HepG2 (cell line): Measurements from ENCODE around the gene PFKL. TPM values are rescaled to one million over a fixed set of nuclear protein-coding genes. Genes with fewer than 3 reads are reported as not detected.

Experiments used
- POLR2AphosphoS5 ChIP-seq: IDR thresholded peaks from 2 replicates; pipeline ENCODE4 v1.6.1; 2012; ENCODE audit warnings: low read depth, low read length
- ZNF160 ChIP-seq: sonication (generic); formaldehyde crosslinking; IDR thresholded peaks from 2 replicates; pipeline ENCODE4 v1.8.0; 2022; ENCODE audit warnings: mild to moderate bottlenecking, inconsistent platforms, missing genetic modification reagents
- ZNF407 ChIP-seq: sonication (generic); formaldehyde crosslinking; IDR thresholded peaks from one replicate; pipeline ENCODE4 v1.5.1; 2020; ENCODE audit warnings: mild to moderate bottlenecking, missing genetic modification reagents; ENCODE audit errors: not compliant biosample characterization
- ZNF615 ChIP-seq: sonication (generic); formaldehyde crosslinking; IDR thresholded peaks from 2 replicates; pipeline ENCODE4 v1.5.0; 2020; ENCODE audit warnings: mild to moderate bottlenecking, missing genetic modification reagents, borderline replicate concordance
- ZNF616 ChIP-seq: sonication (generic); formaldehyde crosslinking; IDR thresholded peaks from 2 replicates; pipeline ENCODE4 v1.5.0; 2020; ENCODE audit warnings: low read depth, mild to moderate bottlenecking, missing genetic modification reagents
- ZNF687 ChIP-seq: sonication (generic); formaldehyde crosslinking; IDR thresholded peaks from 2 replicates; pipeline ENCODE4 v1.5.1; 2020; ENCODE audit warnings: mild to moderate bottlenecking, missing genetic modification reagents, moderate library complexity
- ZNF737 ChIP-seq: sonication (generic); formaldehyde crosslinking; IDR thresholded peaks from 2 replicates; pipeline ENCODE4 v1.5.0; 2020; ENCODE audit warnings: missing genetic modification reagents, mild to moderate bottlenecking, borderline replicate concordance
- ZSCAN25 ChIP-seq: sonication (generic); formaldehyde crosslinking; IDR thresholded peaks from 2 replicates; pipeline ENCODE4 v1.8.0; 2022; ENCODE audit warnings: mild to moderate bottlenecking, missing genetic modification reagents
- polyA plus RNA-seq, 8 experiments: library from polyadenylated mRNA; depleted of rRNA in 3 of 8; stranded (reverse) in 7 of 8; unstranded in 1 of 8; fragments of >200 nt; fragmentation: Illumina TruSeq in 4 of 8; extraction: Trizol in 4 of 8; gene quantifications; 2 replicates each; pipeline versions ENCODE4 v1.2.1 to v1.2.3, GENCODE V29; 2011 to 2016; ENCODE audit warnings: low read depth in 4 of 8, missing spikeins in 1 of 8, mixed read lengths in 1 of 8; ENCODE audit not compliant: insufficient read depth in 1 of 8
- total RNA-seq, 5 experiments: library from RNA; depleted of rRNA; stranded (reverse); fragments of >200 nt; fragmentation: Illumina TruSeq; extraction: Trizol; gene quantifications; 2 replicates each; pipeline ENCODE4 v1.2.3, GENCODE V29; 2016; ENCODE audit warnings: low read depth in 1 of 5
- TF ChIP-seq, protein P1 (sequence below): sonication (generic); formaldehyde crosslinking; IDR thresholded peaks from 2 replicates; pipeline ENCODE4; 2020; ENCODE audit warnings: missing genetic modification reagents, mild to moderate bottlenecking, borderline replicate concordance
- TF ChIP-seq, protein P2 (sequence below): sonication (generic); formaldehyde crosslinking; IDR thresholded peaks from 2 replicates; pipeline ENCODE4 v1.5.0; 2020; ENCODE audit warnings: mild to moderate bottlenecking, low read depth, missing genetic modification reagents, borderline replicate concordance
- TF ChIP-seq, protein P3 (sequence below): sonication (generic); formaldehyde crosslinking; IDR thresholded peaks from 2 replicates; pipeline ENCODE4 v1.4.0; 2020; ENCODE audit warnings: mild to moderate bottlenecking, missing genetic modification reagents

PFKL gene
- total and polyA plus RNA-seq, 2 of the 13 experiments (the other 11 are each of a cell fraction or from before 2014, with no cell fraction given): 92.8 to 106 TPM

- TF ChIP-seq, protein P1, sequence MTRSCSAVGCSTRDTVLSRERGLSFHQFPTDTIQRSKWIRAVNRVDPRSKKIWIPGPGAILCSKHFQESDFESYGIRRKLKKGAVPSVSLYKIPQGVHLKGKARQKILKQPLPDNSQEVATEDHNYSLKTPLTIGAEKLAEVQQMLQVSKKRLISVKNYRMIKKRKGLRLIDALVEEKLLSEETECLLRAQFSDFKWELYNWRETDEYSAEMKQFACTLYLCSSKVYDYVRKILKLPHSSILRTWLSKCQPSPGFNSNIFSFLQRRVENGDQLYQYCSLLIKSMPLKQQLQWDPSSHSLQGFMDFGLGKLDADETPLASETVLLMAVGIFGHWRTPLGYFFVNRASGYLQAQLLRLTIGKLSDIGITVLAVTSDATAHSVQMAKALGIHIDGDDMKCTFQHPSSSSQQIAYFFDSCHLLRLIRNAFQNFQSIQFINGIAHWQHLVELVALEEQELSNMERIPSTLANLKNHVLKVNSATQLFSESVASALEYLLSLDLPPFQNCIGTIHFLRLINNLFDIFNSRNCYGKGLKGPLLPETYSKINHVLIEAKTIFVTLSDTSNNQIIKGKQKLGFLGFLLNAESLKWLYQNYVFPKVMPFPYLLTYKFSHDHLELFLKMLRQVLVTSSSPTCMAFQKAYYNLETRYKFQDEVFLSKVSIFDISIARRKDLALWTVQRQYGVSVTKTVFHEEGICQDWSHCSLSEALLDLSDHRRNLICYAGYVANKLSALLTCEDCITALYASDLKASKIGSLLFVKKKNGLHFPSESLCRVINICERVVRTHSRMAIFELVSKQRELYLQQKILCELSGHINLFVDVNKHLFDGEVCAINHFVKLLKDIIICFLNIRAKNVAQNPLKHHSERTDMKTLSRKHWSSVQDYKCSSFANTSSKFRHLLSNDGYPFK (CRISPR knock-in tag): no peak; the same call in 1 of the 2 replicates
- peak; percentile 81 for TF ChIP-seq ZNF160 (CRISPR knock-in tag)
- no peak for TF ChIP-seq ZNF615 (CRISPR knock-in tag)
- TF ChIP-seq ZNF407 (CRISPR knock-in tag): peak; percentile 62
- TF ChIP-seq, protein P2, sequence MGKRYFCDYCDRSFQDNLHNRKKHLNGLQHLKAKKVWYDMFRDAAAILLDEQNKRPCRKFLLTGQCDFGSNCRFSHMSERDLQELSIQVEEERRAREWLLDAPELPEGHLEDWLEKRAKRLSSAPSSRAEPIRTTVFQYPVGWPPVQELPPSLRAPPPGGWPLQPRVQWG (CRISPR knock-in tag): no peak
- no peak for TF ChIP-seq ZNF737 (CRISPR knock-in tag)
- TF ChIP-seq ZNF687 (CRISPR knock-in tag): peak; percentile 86
- no peak for TF ChIP-seq ZSCAN25
- no peak for TF ChIP-seq ZNF616 (CRISPR knock-in tag)
- TF ChIP-seq, protein P3, sequence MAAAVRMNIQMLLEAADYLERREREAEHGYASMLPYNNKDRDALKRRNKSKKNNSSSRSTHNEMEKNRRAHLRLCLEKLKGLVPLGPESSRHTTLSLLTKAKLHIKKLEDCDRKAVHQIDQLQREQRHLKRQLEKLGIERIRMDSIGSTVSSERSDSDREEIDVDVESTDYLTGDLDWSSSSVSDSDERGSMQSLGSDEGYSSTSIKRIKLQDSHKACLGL (CRISPR knock-in tag): no peak
- peak; percentile 66 for TF ChIP-seq POLR2AphosphoS5
These were observed at the start of gene PFKL (continued) for GRCh38 chr21:44299458-44300261.
